ENCODE data around the gene NPAP1.

GRCh38 chr15:24662991-24663390, 12.6 kb upstream of the NPAP1 start:
- no peak for TF ChIP-seq POLR2A (IDR thresholded peaks at IDR 0.05; ENCODE audit: low read length)
- no peak for TF ChIP-seq GATA1 (IDR thresholded peaks at IDR 0.05; ENCODE audit: low read depth, low read length)

All from erythroblast (primary cell).